H1 (cell line): ENCODE data around the gene RABL3. TPM values are rescaled to one million over a fixed set of nuclear protein-coding genes. Genes with fewer than 3 reads are reported as not detected.

Experiments
- CTCF ChIA-PET: fragments of 300-600 bp; sonication (Branson Sonifier 250); formaldehyde crosslinking; loops from one replicate; lab custom pipeline; 2021; ENCODE audit not compliant: partially characterized antibody; lab: Charles Lee
- POLR2A ChIA-PET: fragments of 300-600 bp; sonication (Branson Sonifier 250); formaldehyde crosslinking; loops from one replicate; lab custom pipeline; 2021; ENCODE audit warnings: inconsistent platforms; ENCODE audit not compliant: partially characterized antibody; lab: Charles Lee
- DNase-seq, 2 experiments: peaks; one replicate each; pipeline versions ENCODE4 v3.0.0 to v3.0.0-alpha.2; 2010 to 2022; ENCODE audit warnings: low spot score in 2 of 2, low read depth in 1 of 2, mixed read lengths in 1 of 2
- FAIRE-seq: peaks from 2 replicates; lab custom pipeline; 2011; peaks lifted over from hg19 to GRCh38; lab: Jason Lieb, UNC
- H2AFZ ChIP-seq: 2 replicates; pipeline ENCODE4 v1.8.1; 2012; ENCODE audit warnings: low read length, inconsistent platforms
- H2AK5ac ChIP-seq: 2 replicates; pipeline ENCODE4 v1.6.1; 2013; ENCODE audit warnings: low read depth, low read length
- H2BK120ac ChIP-seq: replicated peaks from 2 replicates; pipeline ENCODE3; 2013; ENCODE audit warnings: low read depth, low read length, inconsistent platforms
- H2BK12ac ChIP-seq: 2 replicates; pipeline ENCODE4 v1.6.1; 2013; ENCODE audit warnings: low read depth, low read length
- H2BK15ac ChIP-seq: 2 replicates; pipeline ENCODE4 v1.6.1; 2013; ENCODE audit warnings: low read length
- H2BK20ac ChIP-seq: 2 replicates; pipeline ENCODE4 v1.6.1; 2013; ENCODE audit warnings: low read length
- H2BK5ac ChIP-seq: 2 replicates; pipeline ENCODE4 v1.6.1; 2013; ENCODE audit warnings: low read depth, low read length
- H3K14ac ChIP-seq: 2 replicates; pipeline ENCODE4 v1.6.1; 2013; ENCODE audit warnings: inconsistent platforms; ENCODE audit not compliant: insufficient read length
- H3K18ac ChIP-seq: 2 replicates; pipeline ENCODE4 v1.6.1; 2013; ENCODE audit warnings: low read length; ENCODE audit errors: extremely low read depth
- H3K23ac ChIP-seq: 2 replicates; pipeline ENCODE4 v1.6.1; 2013; ENCODE audit warnings: inconsistent platforms; ENCODE audit not compliant: insufficient read length
- H3K23me2 ChIP-seq: 2 replicates; pipeline ENCODE4 v1.6.1; 2013; ENCODE audit warnings: low read depth, low read length
- H3K27ac ChIP-seq: 2 replicates; pipeline ENCODE4 v1.6.1; 2011; ENCODE audit warnings: low read depth, low read length, inconsistent platforms
- H3K27me3 ChIP-seq, 4 experiments: replicated peaks in 1 of 4; 1 replicate in 1 of 4; 2 replicates in 3 of 4; pipeline versions ENCODE4 v1.6.1 to v1.8.1; 2011 to 2013; ENCODE audit warnings: low read length in 3 of 4, mild to moderate bottlenecking in 3 of 4, inconsistent platforms in 2 of 4, mixed read lengths in 2 of 4, moderate library complexity in 1 of 4; ENCODE audit not compliant: control insufficient read depth in 3 of 4, insufficient read depth in 3 of 4; ENCODE audit errors: extremely low read depth in 1 of 4
- H3K36me3 ChIP-seq, 4 experiments: 2 replicates each; pipeline versions ENCODE4 v1.6.1 to v1.8.1; 2011 to 2013; ENCODE audit warnings: mild to moderate bottlenecking in 4 of 4, low read length in 3 of 4, moderate library complexity in 2 of 4, control low read depth in 1 of 4, inconsistent platforms in 1 of 4; ENCODE audit not compliant: insufficient read depth in 4 of 4, control insufficient read depth in 2 of 4
- H3K4ac ChIP-seq: replicated peaks from 2 replicates; pipeline ENCODE3; 2013; ENCODE audit warnings: low read length, low read depth, mixed read lengths, inconsistent platforms; ENCODE audit not compliant: insufficient read length
- H3K4me1 ChIP-seq, 4 experiments: replicated peaks in 1 of 4; 1 replicate in 1 of 4; 2 replicates in 3 of 4; pipeline versions ENCODE4 v1.6.1 to v1.8.1; 2011 to 2013; ENCODE audit warnings: low read length in 3 of 4, inconsistent platforms in 2 of 4, mixed read lengths in 1 of 4; ENCODE audit not compliant: insufficient read depth in 4 of 4, control insufficient read depth in 3 of 4
- H3K4me2 ChIP-seq, 2 experiments: 2 replicates each; pipeline versions ENCODE4 v1.6.1 to v1.8.1; 2011 to 2013; ENCODE audit warnings: low read depth in 2 of 2, low read length in 2 of 2, control low read depth in 1 of 2, inconsistent platforms in 1 of 2, mild to moderate bottlenecking in 1 of 2; ENCODE audit not compliant: insufficient read depth in 1 of 2
- H3K4me3 ChIP-seq, 4 experiments: fragments of 200-600, 300-600 bp in 1 of 4; sonication (generic), shearing (Covaris generic), sonication (Bioruptor Twin) in 1 of 4; 2 replicates each; pipeline versions ENCODE4 v1.5.1 to v1.8.1; 2011 to 2016; ENCODE audit warnings: low read length in 4 of 4, low read depth in 3 of 4, control low read depth in 2 of 4, inconsistent platforms in 2 of 4, mild to moderate bottlenecking in 2 of 4, mixed read lengths in 1 of 4, moderate library complexity in 1 of 4; ENCODE audit not compliant: insufficient read depth in 2 of 4; ENCODE audit errors: extremely low read depth in 1 of 4
- H3K56ac ChIP-seq: replicated peaks from 2 replicates; pipeline ENCODE3; 2013; ENCODE audit warnings: low read depth, mild to moderate bottlenecking, mixed read lengths, low read length, inconsistent platforms; ENCODE audit not compliant: insufficient read length
- H3K79me1 ChIP-seq: 2 replicates; pipeline ENCODE4 v1.6.1; 2013; ENCODE audit warnings: low read depth, low read length, control low read depth
- H3K79me2 ChIP-seq, 2 experiments: 2 replicates each; pipeline versions ENCODE4 v1.6.1 to v1.8.1; 2012 to 2013; ENCODE audit warnings: low read length in 2 of 2, mild to moderate bottlenecking in 2 of 2, inconsistent platforms in 1 of 2; ENCODE audit not compliant: insufficient read depth in 2 of 2, control insufficient read depth in 1 of 2
- H3K9ac ChIP-seq, 4 experiments: replicated peaks in 1 of 4; 1 replicate in 1 of 4; 2 replicates in 3 of 4; pipeline versions ENCODE4 v1.6.1 to v1.8.1; 2011 to 2013; ENCODE audit warnings: low read depth in 3 of 4, low read length in 3 of 4, control low read depth in 2 of 4, mild to moderate bottlenecking in 2 of 4, moderate library complexity in 2 of 4, inconsistent platforms in 1 of 4; ENCODE audit errors: extremely low read depth in 1 of 4
- H3K9me3 ChIP-seq, 2 experiments: 2 replicates each; pipeline versions ENCODE4 v1.6.1 to v1.8.1; 2012 to 2013; ENCODE audit warnings: mild to moderate bottlenecking in 2 of 2, moderate library complexity in 2 of 2, control low read depth in 1 of 2, inconsistent platforms in 1 of 2, low read depth in 1 of 2, low read length in 1 of 2, mixed read lengths in 1 of 2; ENCODE audit not compliant: insufficient read depth in 2 of 2
- H4K20me1 ChIP-seq, 2 experiments: replicated peaks in 1 of 2; 2 replicates each; pipeline versions ENCODE3 to v1.8.1; 2011 to 2013; ENCODE audit warnings: inconsistent platforms in 2 of 2, low read length in 2 of 2, mild to moderate bottlenecking in 1 of 2; ENCODE audit not compliant: insufficient read depth in 2 of 2, control insufficient read depth in 1 of 2
- H4K5ac ChIP-seq: 2 replicates; pipeline ENCODE4 v1.6.1; 2013; ENCODE audit warnings: low read length, low read depth, mixed read lengths, inconsistent platforms; ENCODE audit not compliant: insufficient read length
- H4K8ac ChIP-seq: 2 replicates; pipeline ENCODE4 v1.8.0; 2013; ENCODE audit warnings: mild to moderate bottlenecking, moderate library complexity, low read length, inconsistent platforms; ENCODE audit not compliant: insufficient read depth; ENCODE audit errors: extremely low read depth
- H4K91ac ChIP-seq: replicated peaks from 2 replicates; pipeline ENCODE3; 2013; ENCODE audit warnings: low read length, mixed read lengths, inconsistent platforms; ENCODE audit not compliant: insufficient read length
- BACH1 ChIP-seq: IDR thresholded peaks from 2 replicates; pipeline ENCODE4 v1.6.1; 2012; ENCODE audit warnings: low read length, improper control_type of control experiment
- MAX ChIP-seq: IDR thresholded peaks from 2 replicates; pipeline ENCODE4 v1.6.1; 2012; ENCODE audit warnings: inconsistent platforms
- RBBP5 ChIP-seq: IDR thresholded peaks from 2 replicates; pipeline ENCODE4 v1.7.1; 2012; ENCODE audit warnings: low read depth, mild to moderate bottlenecking, inconsistent platforms, low read length, moderate library complexity, borderline replicate concordance
- SP2 ChIP-seq: IDR thresholded peaks from 2 replicates; pipeline ENCODE4 v1.6.1; 2012; ENCODE audit warnings: mild to moderate bottlenecking, low read length, inconsistent platforms
- USF2 ChIP-seq: IDR thresholded peaks from 2 replicates; pipeline ENCODE4 v1.6.1; 2011; ENCODE audit warnings: low read length, improper control_type of control experiment
- WGBS, 2 experiments: shearing (Covaris generic) in 1 of 2; methylation state at CpG; one replicate each; pipeline versions ENCODE4 v1.1.6 to v1.1.7; 2013 to 2015; ENCODE audit warnings: low lambda C conversion rate in 2 of 2, mixed read lengths in 2 of 2, inconsistent platforms in 1 of 2, low coverage in 1 of 2, missing lambda C conversion rate in 1 of 2; ENCODE audit not compliant: insufficient replicate concordance in 2 of 2, insufficient coverage in 1 of 2, insufficient read length in 1 of 2; ENCODE audit errors: extremely low coverage in 1 of 2, missing lambda C conversion rate in 1 of 2; 5-methylcytosine and 5-hydroxymethylcytosine counted together
- polyA plus RNA-seq, 7 experiments: library from polyadenylated mRNA; depleted of rRNA in 3 of 7; stranded (reverse) in 5 of 7; unstranded in 2 of 7; fragments of >200 nt in 5 of 7; fragments of 200-250 nt in 2 of 7; gene quantifications; 1 replicate in 5 of 7; 2 replicates in 1 of 7; 4 replicates in 1 of 7; pipeline versions ENCODE4 v1.2.1 to v1.2.3, GENCODE V29; 2011 to 2013; ENCODE audit warnings: missing spikeins in 2 of 7, mixed read lengths in 2 of 7
- total RNA-seq: library from RNA; stranded (reverse); fragmentation: NEBNext Ultra II Directional; extraction: Animal tissue kit (Norgen Biotek cat#: 25700); gene quantifications from 2 replicates; pipeline ENCODE4 v1.2.1, GENCODE V29; 2021

RABL3 gene
- total and polyA plus RNA-seq, 2 of the 8 experiments (the other 6 are each of a cell fraction or from before 2014, with no cell fraction given): 4.4 to 19.2 TPM

- Histone ChIP-seq H3K56ac (no peak overlapping the region), H3K18ac (no peak overlapping the region), H2AFZ (no peak overlapping the region), H3K9me3 (no peaks in the 10 kb centered on the region), H4K5ac (no peak overlapping the region), H2BK15ac (no peak overlapping the region), H2BK5ac (no peak overlapping the region), H2BK12ac (no peak overlapping the region), H3K23ac (no peak overlapping the region), H3K23me2 (no peaks in the 10 kb centered on the region), H3K4ac (no peak overlapping the region), H4K91ac (no peak overlapping the region), H3K27me3 (no peaks in the 10 kb centered on the region), H3K14ac (no peak overlapping the region), H3K4me3 (no peak overlapping the region), H3K9ac (no peak overlapping the region), H4K8ac (no peak overlapping the region), H2AK5ac (no peak overlapping the region), H3K79me2 (no peaks in the 10 kb centered on the region), H3K4me1 (no peaks in the 10 kb centered on the region; a peak in 2 of 7 replicates), H3K79me1 (no peaks in the 10 kb centered on the region), H4K20me1 (no peaks in the 10 kb centered on the region), H2BK20ac (no peak overlapping the region), H2BK120ac (no peak overlapping the region), H3K27ac (no peak overlapping the region), H3K36me3 (no peaks in the 10 kb centered on the region), H3K4me2 (no peak overlapping the region)
- DNase-seq (no peak), FAIRE-seq (no peak)
- ChIA-PET POLR2A (no interaction called here), CTCF (no interaction called here)
- WGBS, 2 experiments: 97% methylated on average over 5 of the region's 5 CpGs; no CpG with 5 or more reads in 1 of the 2 experiments
- TF ChIP-seq USF2 (no peak), BACH1 (no peak), MAX (no peak), SP2 (no peak), RBBP5 (no peak)
These were observed 94.0 kb downstream of the RABL3 start for GRCh38 chr3:120648290-120648689.
